ENCODE measurements around the gene CDK11A. TPM values are rescaled to one million over a fixed set of nuclear protein-coding genes. Genes with fewer than 3 reads are reported as not detected.
"Not testable (repeated sequence)": the region's sequence is repeated elsewhere in the genome, so short reads cannot be mapped to it uniquely, and the experiment has no call there.

CDK11A gene
- 22.0 and 24.0 TPM in 2 replicates for polyA plus RNA-seq (2012; rRNA removed)
- polyA plus RNA-seq (2012; cell fraction: cytosol; rRNA removed): 9.6 and 10.1 TPM in 2 replicates
- polyA plus RNA-seq (2012; cell fraction: nucleus; rRNA removed): 159 and 185 TPM in 2 replicates

DNA sequence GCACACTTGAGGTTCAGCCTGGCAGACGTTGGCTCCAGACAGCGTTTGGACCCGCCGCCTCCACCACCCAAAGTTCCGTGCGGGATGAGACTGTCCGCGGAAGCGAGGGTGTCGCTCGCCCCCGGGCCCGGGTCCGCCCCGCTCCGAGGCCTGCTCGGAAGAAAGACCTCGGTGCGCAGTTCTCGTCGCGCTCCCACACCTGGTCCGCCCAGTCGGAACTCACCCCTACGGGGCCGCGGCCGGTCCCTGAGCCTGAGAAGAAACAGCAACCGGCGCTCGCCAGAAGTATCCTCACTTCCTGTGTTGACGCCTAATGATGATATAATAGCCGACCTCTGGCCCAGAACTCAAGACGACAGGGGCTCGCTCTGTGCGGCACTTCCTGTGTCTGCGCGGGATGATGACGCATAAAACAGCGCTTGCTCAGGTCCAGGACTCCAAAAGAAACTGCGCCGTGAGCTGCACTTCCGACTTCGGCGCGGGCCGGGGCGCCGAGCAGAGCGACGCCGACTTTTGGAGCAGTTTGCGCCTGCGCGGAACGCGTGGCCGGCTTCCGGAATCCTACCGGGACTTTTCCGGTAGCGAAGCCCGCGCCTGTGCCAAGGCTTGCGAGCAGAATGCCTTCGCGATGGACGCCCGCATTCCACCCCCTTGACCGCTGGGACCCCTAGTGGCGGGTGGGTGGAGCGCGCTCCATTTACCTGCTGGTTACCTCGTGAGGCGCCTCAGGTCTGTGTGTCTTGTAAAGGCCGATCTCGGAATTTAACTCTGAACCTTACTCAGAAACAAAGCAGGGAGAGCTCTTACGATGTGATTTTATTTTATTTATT lies at the start of gene CDK11A:
TSS of gene CDK11A (minus strand) at position 323 of the 830 bp plus-strand sequence. CDS start 1,539 bp downstream, outside the sequence.
- H3K27me3 ChIP-seq (ENCODE audit: insufficient read depth); H3F3A ChIP-seq (replicated peaks; ENCODE audit: insufficient read depth); H3K4me2 ChIP-seq; H3K4me1 ChIP-seq (ENCODE audit: control insufficient read depth in 1 of 2, insufficient read depth in 2 of 2, low read depth in 1 of 2, low read length in 1 of 2); POLR2A ChIA-PET; H2AFZ ChIP-seq (ENCODE audit: low read depth); H4K20me1 ChIP-seq (ENCODE audit: insufficient read depth); H3K9me3 ChIP-seq; CTCF ChIA-PET; H3K9me2 ChIP-seq: not testable (repeated sequence)
- H3K4me3 ChIP-seq (ENCODE audit: low read depth in 2 of 2, low read length in 1 of 2): peak within 1 kb of the TSS; percentile 63 to 68
- peak within 1 kb of the TSS; percentile 74 to 90 for H3K27ac ChIP-seq (ENCODE audit: low read depth in 2 of 2, low read length in 1 of 2)
- DNase-seq: peak; percentile 92
- peaks cover 17% of the 10 kb centered on the region for H3K79me2 ChIP-seq (ENCODE audit: insufficient read depth)
- H3K36me3 ChIP-seq (replicated peaks in 1 of 2; ENCODE audit: control insufficient read depth in 1 of 2, insufficient read depth in 2 of 2, low read length in 1 of 2): peaks cover 12 to 19% of the 10 kb centered on the region in 2 experiments
- TF ChIP-seq JUND (IDR thresholded peaks at IDR 0.05) (peak; percentile 3; the same call in 1 of the 2 replicates), SIN3A (IDR thresholded peaks at IDR 0.05; ENCODE audit: borderline replicate concordance, low read depth, low read length) (peak; percentile 90; the same call in 1 of the 2 replicates), POLR2AphosphoS5 (IDR thresholded peaks at IDR 0.05; ENCODE audit: low read depth, low read length) (peak; percentile 51), CHD2 (IDR thresholded peaks at IDR 0.05; ENCODE audit: low read length, partially characterized antibody) (peak; percentile 63), NRF1 (IDR thresholded peaks at IDR 0.05; ENCODE audit: low read depth, low read length) (peak; percentile 62), GABPA (IDR thresholded peaks at IDR 0.05; ENCODE audit: low read depth) (peak; percentile 84), ELF1 (IDR thresholded peaks at IDR 0.05) (peak; percentile 95)
- TF ChIP-seq, protein P1, sequence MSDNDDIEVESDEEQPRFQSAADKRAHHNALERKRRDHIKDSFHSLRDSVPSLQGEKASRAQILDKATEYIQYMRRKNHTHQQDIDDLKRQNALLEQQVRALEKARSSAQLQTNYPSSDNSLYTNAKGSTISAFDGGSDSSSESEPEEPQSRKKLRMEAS (IDR thresholded peaks at IDR 0.05; ENCODE audit: low read depth): peak; percentile 54; the same call in 1 of the 2 replicates
- TF ChIP-seq, protein P2, sequence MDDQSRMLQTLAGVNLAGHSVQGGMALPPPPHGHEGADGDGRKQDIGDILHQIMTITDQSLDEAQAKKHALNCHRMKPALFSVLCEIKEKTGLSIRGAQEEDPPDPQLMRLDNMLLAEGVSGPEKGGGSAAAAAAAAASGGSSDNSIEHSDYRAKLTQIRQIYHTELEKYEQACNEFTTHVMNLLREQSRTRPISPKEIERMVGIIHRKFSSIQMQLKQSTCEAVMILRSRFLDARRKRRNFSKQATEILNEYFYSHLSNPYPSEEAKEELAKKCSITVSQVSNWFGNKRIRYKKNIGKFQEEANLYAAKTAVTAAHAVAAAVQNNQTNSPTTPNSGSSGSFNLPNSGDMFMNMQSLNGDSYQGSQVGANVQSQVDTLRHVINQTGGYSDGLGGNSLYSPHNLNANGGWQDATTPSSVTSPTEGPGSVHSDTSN (IDR thresholded peaks at IDR 0.05): peak; percentile 5; the same call in 1 of the 2 replicates
- TF ChIP-seq, protein P3, sequence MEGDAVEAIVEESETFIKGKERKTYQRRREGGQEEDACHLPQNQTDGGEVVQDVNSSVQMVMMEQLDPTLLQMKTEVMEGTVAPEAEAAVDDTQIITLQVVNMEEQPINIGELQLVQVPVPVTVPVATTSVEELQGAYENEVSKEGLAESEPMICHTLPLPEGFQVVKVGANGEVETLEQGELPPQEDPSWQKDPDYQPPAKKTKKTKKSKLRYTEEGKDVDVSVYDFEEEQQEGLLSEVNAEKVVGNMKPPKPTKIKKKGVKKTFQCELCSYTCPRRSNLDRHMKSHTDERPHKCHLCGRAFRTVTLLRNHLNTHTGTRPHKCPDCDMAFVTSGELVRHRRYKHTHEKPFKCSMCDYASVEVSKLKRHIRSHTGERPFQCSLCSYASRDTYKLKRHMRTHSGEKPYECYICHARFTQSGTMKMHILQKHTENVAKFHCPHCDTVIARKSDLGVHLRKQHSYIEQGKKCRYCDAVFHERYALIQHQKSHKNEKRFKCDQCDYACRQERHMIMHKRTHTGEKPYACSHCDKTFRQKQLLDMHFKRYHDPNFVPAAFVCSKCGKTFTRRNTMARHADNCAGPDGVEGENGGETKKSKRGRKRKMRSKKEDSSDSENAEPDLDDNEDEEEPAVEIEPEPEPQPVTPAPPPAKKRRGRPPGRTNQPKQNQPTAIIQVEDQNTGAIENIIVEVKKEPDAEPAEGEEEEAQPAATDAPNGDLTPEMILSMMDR (IDR thresholded peaks at IDR 0.05): peak; percentile 48
- peak within 1 kb of the TSS; percentile 65; the same call in 1 of the 2 replicates for H3K9ac ChIP-seq
- WGBS (ENCODE audit: low lambda C conversion rate): 0% methylated on average over 8 of the region's 78 CpGs

DNA sequence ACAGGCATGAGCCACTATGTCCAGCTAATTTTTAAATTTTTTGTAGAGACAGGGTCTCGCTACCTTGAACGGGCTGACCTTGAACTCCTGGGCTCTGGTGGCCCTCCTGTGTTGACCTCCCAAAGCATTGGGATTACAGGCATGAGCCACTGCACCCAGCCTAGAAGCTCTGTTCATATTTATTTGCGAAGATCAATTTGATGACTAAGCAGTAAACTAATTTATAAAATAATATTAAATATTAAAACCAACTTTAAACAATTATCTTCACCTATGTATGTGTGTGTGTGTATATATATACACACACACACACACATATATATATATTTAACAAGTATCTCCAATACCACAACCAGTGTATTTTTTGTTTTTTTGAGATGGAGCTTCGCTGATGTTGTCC lies 49.7 kb upstream of the CDK11A start:
- peaks cover 3 to 27% of the 10 kb centered on the region in 2 experiments for H3K36me3 ChIP-seq (replicated peaks in 1 of 2; ENCODE audit: control insufficient read depth in 1 of 2, insufficient read depth in 2 of 2, low read length in 1 of 2)
- DNase-seq: no peak
- CTCF ChIA-PET: interaction anchor here (1.4 kb wide), 1 partner anchor 15 kb away, joined by 4 read pairs; no protein-coding TSS in a partner anchor
- TF ChIP-seq, protein P4, sequence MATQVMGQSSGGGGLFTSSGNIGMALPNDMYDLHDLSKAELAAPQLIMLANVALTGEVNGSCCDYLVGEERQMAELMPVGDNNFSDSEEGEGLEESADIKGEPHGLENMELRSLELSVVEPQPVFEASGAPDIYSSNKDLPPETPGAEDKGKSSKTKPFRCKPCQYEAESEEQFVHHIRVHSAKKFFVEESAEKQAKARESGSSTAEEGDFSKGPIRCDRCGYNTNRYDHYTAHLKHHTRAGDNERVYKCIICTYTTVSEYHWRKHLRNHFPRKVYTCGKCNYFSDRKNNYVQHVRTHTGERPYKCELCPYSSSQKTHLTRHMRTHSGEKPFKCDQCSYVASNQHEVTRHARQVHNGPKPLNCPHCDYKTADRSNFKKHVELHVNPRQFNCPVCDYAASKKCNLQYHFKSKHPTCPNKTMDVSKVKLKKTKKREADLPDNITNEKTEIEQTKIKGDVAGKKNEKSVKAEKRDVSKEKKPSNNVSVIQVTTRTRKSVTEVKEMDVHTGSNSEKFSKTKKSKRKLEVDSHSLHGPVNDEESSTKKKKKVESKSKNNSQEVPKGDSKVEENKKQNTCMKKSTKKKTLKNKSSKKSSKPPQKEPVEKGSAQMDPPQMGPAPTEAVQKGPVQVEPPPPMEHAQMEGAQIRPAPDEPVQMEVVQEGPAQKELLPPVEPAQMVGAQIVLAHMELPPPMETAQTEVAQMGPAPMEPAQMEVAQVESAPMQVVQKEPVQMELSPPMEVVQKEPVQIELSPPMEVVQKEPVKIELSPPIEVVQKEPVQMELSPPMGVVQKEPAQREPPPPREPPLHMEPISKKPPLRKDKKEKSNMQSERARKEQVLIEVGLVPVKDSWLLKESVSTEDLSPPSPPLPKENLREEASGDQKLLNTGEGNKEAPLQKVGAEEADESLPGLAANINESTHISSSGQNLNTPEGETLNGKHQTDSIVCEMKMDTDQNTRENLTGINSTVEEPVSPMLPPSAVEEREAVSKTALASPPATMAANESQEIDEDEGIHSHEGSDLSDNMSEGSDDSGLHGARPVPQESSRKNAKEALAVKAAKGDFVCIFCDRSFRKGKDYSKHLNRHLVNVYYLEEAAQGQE (IDR thresholded peaks at IDR 0.05; ENCODE audit: low read depth, low read length): no peak
- TF ChIP-seq MXI1 (IDR thresholded peaks at IDR 0.05; ENCODE audit: low read depth, low read length): no peak
- TF ChIP-seq ELF1 (IDR thresholded peaks at IDR 0.05): no peak
- H3K4me2 ChIP-seq: no peak overlapping the region
- H3K4me3 ChIP-seq (ENCODE audit: low read depth in 2 of 2, low read length in 1 of 2): no peak overlapping the region
- H2AFZ ChIP-seq (ENCODE audit: low read depth): no peak overlapping the region
- H3K79me2 ChIP-seq (ENCODE audit: insufficient read depth): peaks cover 92% of the 10 kb centered on the region
- H3K9me3 ChIP-seq: peaks cover 4% of the 10 kb centered on the region; the same call in 1 of the 2 replicates
- POLR2A ChIA-PET: no interaction called here
- no peaks in the 10 kb centered on the region for H3K27me3 ChIP-seq (ENCODE audit: insufficient read depth)
- no peak overlapping the region for H3K9ac ChIP-seq
- H3K9me2 ChIP-seq: no peaks in the 10 kb centered on the region
- H3K27ac ChIP-seq (ENCODE audit: low read depth in 2 of 2, low read length in 1 of 2): no peak overlapping the region
- peaks cover 16% of the 10 kb centered on the region for H4K20me1 ChIP-seq (ENCODE audit: insufficient read depth)
- 99% methylated on average over 4 of the region's 4 CpGs for WGBS (ENCODE audit: low lambda C conversion rate)
- H3K4me1 ChIP-seq (ENCODE audit: control insufficient read depth in 1 of 2, insufficient read depth in 2 of 2, low read depth in 1 of 2, low read length in 1 of 2): peaks cover under 1 to 13% of the 10 kb centered on the region in 2 experiments; a peak in 2 of 4 replicates
- no peaks in the 10 kb centered on the region for H3F3A ChIP-seq (replicated peaks; ENCODE audit: insufficient read depth)

All from SK-N-SH (cell line).